GM18951 (cell line): ENCODE data around the gene NTF3.

Source experiments
- POLR2A ChIP-seq: IDR thresholded peaks from 4 replicates; pipeline ENCODE4 v1.6.1; 2011; ENCODE audit warnings: mild to moderate bottlenecking; ENCODE audit not compliant: insufficient read length, insufficient read depth; ENCODE audit errors: extremely low read depth
- in situ Hi-C: fragments of 300-500 bp; cut with MboI; formaldehyde crosslinking; loops from one replicate; pipeline ENCODE4 v1.12.0; 2022; ENCODE audit warnings: low sequenced_read_pairs, mixed read lengths, inconsistent platforms; ENCODE audit not compliant: unreplicated experiment

The NTF3 gene

DNA sequence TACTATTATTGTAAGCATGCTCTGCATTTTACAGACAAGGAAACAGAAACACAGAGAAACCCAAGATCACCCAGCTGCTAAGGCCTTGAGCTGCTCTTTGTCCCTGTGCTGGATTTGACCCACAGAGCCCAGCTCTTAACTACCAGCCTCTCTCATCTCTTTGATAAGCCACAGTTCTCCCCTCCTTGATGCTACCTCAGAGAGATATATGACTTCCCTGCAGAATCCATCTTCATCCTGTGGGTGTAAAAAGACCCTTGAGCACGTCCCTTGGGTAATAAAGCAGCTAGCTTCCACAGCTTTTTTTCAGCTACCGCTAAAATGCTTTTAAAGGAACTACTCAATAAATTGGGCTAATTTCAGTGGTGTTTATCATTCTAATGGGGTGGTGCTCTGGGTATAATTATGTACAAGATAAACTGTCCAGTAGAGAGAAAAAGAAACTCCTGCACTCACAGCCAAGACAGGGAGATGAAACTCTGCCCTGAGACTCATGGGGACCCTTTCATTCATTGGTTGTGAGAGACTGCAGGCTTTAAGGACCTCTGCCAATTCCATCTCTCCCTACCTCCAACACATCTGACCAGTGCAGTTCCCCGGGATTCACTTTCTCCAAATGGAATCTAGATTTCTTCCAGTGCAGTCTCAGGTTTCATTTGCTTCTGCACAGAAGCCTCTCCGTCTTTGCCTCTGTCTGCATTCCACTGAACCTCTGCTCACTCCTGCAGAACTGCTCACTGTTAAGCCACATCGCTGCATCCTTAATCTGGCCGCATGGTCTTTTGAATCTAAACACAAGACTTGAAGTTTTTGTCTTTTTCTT, 24.7 kb upstream of the NTF3 start:
- TF ChIP-seq POLR2A, result no peak
- in situ Hi-C loops, result no loop called here

DNA sequence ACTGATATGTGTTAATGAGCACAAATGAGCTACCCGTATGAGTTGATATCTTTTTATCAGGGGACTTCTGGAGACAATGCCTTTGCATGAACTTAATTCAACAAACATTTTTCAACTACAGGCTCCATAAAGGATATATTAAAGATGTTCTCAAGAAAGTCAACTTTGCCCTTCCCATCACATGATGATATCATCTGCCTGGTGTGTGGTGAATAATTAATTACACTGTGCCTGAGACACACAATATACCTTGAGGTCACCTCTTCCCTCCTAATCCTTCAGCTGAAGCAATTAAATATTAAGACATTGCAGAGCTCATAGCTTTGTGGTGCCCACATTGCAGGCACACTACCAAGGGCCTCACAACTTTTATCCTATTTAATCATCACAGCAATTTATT, 22.3 kb upstream of the NTF3 start:
- TF ChIP-seq POLR2A, result no peak
- in situ Hi-C loops, result no loop called here

DNA sequence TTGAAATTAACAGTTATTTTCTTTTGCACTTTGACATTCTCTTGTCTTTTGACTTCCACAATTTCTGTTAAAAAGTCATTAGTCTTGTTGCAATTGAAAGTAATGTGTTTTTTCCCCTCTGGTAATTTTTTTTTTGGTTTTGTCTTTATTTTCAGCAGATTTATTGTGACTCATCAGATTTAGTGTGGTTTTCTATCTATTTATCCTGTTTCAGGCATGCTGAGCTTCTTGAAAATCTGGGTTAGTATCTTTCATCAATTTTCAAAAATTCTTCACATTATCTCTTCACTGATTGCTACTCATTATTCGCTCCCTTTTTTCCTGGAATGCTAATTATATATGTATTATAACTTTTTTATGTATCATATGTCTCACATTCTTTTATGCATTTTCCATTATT, 15.3 kb upstream of the NTF3 start:
- no peak for TF ChIP-seq POLR2A
- in situ Hi-C loops, result no loop called here

DNA sequence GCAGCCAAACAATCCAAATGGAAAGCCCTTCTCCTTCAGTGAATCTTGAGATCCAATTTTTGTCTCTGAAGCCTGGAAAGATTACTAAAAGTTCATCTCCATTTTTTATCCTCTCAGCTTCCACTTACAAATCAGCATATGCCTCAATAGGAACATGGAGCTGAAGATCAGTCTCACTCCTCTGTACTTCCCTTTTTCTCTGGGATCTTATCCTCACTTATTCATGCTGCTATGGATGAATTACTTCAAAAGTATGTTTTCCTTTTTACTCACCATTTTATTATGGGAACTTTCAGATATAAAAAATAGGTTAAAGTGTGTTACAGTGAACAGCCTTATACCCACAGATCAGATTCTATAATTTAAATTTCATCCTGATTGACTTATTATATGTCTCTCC, 14.4 kb upstream of the NTF3 start:
- no peak for TF ChIP-seq POLR2A
- in situ Hi-C loops, result no loop called here

DNA sequence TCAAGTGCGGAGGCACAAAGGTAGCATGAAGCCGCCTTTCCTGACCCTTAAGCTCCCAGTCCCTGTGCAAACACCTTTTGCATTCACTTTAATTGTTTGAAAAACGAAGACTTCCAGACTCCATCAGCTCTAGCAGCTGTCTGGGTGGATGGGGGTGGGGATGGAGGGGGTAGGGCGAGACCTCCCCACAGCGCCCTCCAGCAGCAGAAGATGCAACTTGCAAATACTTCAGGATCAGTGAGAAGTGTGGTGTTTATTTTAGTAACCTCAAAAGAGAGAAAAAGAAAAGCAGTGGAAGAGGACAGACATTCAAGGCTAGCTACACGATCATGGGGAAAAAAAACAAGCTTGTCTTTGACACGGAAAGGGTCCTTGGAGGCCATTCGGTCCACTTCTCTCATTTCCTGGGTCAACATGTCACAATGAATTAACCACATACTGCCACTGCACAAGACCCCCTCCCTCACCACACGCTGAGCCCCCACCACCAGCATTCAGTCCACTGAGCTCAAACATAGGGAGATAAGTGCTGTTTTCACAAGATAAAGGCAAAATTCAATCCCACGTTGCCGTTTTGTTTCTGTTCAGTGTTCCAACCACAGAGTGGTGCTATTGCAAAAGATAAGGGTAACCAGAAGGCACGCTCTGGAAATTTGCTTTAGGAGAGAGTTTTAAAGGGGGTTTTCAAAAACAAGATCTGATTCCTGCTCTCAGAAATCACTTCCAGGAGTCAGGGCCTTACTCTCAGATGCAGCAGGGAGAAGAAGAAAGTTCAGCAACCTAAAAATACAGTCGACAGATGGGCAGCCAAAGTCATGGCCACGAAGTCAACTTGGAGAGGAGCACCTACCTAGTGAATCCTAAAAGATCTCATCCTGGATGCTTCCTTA, 3.3 kb upstream of the NTF3 start:
- in situ Hi-C loops, result no loop called here
- no peak for TF ChIP-seq POLR2A

DNA sequence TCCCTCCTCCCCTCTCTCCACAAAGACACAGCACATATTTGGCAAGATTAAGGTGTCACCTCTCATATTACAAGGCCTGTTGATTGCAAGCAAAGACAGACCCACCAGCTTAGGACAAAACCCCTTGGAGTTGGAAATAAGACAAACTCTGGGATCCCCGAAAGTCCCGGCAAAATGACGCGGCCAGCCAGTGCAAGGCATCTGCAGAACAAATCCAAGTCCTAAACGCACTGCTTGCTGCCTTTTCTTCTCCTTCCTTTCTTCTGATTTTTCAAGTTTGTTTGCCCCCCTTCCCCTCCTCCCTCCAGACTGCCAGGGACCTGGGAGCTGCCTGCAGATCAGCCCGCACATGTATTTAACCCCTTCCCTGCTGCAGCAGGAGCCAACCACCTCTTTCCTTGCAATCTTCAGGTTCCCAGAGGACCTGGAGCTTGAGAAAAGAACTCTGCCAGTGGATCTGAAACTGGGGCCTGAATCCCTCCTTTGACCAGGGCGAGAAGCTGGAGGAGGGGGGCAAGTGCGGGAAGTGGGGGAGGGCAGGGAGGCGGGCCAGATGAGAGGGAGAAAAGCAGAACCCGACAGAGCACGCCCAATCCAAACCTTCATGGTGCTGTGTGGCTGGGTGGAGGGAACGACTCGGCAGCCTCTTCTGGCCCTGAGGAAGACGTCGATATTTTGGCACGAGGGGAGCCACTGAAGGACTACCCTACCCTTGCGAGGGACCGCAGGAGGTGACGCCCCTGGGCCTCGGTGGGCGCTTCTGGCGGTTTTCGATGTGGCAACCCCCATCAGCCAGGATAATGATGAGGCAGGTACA, 2.0 kb upstream of the NTF3 start:
- in situ Hi-C loops, result no loop called here
- TF ChIP-seq POLR2A, result no peak

DNA sequence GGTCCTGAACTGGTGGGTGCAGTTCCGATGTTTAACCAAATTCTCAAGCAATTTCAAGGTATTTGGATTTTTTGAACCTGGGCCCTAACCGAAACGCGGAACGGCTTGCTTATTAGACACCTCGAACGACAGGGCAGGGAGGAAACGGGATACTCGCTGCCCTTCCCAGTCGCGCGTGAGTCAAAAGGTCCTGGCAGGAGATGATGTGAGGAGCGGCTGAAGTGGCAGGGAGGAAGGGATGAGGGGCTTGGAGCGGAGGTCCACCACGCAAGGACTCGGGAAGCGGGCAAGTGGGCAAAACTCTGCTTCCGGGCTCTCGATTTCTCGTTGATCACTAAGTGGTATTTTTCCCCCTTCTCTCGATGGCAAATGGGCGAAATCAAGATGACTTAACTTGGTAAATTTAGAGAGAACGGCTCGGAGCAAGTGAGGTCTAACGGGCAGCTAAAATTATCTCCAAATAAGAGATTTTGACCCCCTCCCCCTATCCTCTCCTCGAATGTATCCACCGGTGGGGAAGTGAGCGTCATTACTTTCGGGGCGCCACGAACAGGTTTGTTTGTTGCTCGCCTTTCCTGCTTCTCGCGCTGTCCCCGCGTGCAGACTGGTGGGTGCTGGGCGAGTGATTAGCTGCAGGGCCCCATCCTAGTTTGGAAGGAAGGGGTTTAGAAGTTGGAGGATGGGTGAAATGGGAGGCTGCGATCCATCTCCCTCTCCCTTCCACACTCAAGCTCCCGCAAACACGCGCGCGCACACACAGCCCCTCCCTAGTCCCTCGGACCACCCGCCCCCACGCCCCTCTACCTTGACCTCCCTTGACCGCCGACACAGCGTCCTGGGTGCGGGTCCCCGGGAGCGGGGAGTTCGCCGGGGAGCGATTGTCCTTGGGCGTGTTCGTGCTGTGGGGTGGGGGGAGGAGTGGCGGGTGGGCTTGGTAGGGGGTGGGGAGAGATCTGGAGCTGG, 986 bp upstream of the NTF3 start:
- in situ Hi-C loops, result no loop called here
- no peak for TF ChIP-seq POLR2A

DNA sequence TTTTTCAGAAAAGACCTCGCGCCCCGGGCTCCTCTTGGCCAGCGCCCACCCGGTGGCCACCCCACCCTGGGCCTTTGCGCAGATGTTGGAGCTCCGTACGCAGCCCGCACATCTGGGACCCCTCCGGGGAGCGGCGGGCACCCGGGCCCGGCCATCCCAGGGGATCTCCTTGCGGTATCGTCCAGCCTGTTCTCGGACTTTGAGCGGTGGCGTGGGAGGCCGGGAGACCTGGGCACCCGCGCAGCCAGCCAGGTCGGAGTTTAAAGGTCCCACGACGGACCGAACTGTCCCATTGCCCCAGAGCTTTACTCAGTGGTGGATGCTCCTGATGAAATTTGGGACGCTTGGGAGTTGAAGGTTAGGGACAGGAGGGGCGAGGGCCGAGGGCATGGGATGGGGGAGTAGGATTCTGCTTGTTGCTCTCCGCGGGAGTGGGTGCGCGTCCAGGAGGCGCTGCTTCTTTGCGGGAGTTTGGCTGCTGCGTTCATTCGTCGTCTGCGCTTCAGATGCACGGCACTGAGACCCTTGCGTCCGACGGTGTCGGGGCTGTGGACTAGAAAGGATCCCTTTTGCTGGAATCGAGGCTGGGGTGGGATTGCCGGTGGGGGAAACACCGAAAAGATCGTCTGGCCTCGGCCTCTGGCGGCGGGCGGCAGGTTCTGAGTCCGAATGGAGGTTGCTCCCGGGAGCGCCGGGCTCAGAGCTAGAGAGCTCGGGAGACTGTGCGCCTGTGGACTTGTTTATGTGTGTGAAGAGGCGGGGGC, 1.4 kb downstream of the NTF3 start:
- in situ Hi-C loops, result no loop called here
- no peak for TF ChIP-seq POLR2A

DNA sequence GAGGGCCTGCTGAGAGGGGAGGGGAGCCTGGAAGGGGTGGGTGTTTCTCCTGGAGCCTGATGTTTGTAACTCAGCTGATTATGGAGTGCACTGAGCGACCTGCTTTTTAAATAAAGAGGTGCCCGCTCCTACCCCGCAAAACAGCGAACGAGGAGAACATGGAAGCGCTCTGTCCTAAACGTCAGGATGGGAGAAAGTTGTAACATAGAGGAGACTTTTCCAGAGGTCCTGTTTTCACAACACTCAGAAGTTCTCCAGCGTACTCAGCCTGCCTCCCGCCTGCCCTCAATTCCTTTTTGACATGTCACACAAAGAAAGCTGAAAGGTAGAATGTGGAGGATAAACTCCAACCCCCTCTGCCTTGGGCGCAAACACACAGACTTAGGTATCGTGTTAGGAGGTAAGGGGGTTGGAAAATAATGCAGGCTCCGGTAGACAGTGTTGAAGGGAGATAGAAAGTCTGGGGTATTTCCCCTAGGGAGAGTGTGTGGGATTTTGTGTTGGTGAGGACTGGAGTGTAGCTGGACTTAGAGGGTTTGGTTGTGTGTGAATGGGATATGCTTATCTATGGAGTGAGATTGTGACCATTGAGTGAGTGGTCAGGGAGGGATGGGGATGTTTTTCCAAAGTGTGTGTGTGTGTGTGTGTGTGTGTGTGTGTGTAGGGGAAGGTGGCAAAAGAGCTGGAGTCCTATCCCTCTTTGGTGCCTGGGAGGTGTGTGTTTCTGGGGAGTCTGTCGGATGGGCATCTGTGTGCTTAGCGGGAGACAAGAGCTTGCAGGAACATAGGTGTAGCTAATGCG, 2.1 kb downstream of the NTF3 start:
- in situ Hi-C loops, result no loop called here

DNA sequence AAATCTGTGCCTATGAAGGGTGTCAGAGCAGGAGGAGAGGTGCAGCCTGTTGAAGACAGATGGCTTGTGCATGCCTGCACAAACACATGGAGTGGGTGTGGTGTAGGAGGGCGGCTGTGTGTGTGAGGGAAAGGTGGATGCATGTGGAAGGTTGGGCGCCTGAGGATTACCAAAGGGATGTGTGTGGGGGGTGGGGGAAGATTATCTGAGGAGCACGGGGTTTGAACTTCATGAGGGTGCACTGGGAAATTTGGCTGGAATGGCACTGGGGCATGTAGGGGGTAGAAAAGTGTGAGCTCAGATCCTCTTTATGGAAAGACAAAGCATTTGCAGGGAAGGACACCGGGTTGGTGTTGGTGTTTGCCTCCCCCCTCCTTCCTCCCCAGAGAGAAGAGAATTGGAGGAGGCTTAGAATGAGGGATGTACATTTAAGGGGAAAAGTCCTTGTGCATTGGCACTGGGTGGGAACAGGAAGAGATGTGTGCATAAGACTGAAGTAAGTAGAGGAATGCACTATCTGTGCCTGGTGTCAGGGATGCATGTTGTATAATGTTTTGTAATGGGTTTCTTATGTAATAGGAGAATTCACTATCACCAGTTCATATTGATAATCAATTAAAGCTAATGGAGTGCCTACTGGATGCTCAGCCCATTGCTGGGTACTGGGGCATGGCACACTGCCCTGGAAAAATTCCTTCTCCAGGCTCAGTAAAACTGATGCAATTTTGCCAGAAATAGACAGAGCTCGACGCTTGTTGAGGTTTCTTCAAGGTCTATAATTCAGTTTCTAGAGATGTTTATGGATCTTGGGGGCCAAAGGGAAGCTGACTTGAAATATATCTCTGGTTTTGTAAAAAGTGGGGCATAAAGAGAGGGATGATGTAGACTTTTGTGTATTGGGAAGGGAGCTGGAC, 3.0 kb downstream of the NTF3 start:
- no peak for TF ChIP-seq POLR2A
- in situ Hi-C loops, result no loop called here

More for the DNA sequence above, 2.1 kb downstream of the NTF3 start:
- TF ChIP-seq POLR2A, result no peak
